HS-5 (cell line): ENCODE data around the gene VPS50.

Experiments used
- DNase-seq: peaks from one replicate; pipeline ENCODE4 v3.0.0-alpha.2; 2012; ENCODE audit warnings: low read depth

VPS50 gene

GRCh38 chr7:93231799-93232672 lies at the start of gene VPS50:
Gene VPS50, plus strand, starts transcription at chr7:93232366. Its CDS starts 102 bp downstream, at chr7:93232468.
- DNase-seq: peak; percentile 77

- DNase-seq: peak; percentile 31
Measured at GRCh38 chr7:93185303-93186027, 46.7 kb upstream of the VPS50 start.

GRCh38 chr7:93188870-93189634 lies 43.1 kb upstream of the VPS50 start:
- no peak for DNase-seq

GRCh38 chr7:93194386-93194785 lies 37.8 kb upstream of the VPS50 start:
- DNase-seq: peak; percentile 26

- no peak for DNase-seq
Measured at GRCh38 chr7:93196336-93196735, 35.8 kb upstream of the VPS50 start.

GRCh38 chr7:93198472-93198871 lies 33.7 kb upstream of the VPS50 start:
- no peak for DNase-seq

GRCh38 chr7:93202594-93203250 lies 29.4 kb upstream of the VPS50 start:
- no peak for DNase-seq

- no peak for DNase-seq
Measured at GRCh38 chr7:93203496-93203895, 28.7 kb upstream of the VPS50 start.

GRCh38 chr7:93205046-93205445 lies 27.1 kb upstream of the VPS50 start:
- no peak for DNase-seq

- DNase-seq: no peak
Measured at GRCh38 chr7:93211228-93211818, 20.8 kb upstream of the VPS50 start.

GRCh38 chr7:93212881-93213280 lies 19.3 kb upstream of the VPS50 start:
- no peak for DNase-seq

- no peak for DNase-seq
Measured at GRCh38 chr7:93218997-93219827, 13.0 kb upstream of the VPS50 start.

- no peak for DNase-seq
Measured at GRCh38 chr7:93219868-93220267, 12.3 kb upstream of the VPS50 start.

GRCh38 chr7:93226310-93226709 lies 5.9 kb upstream of the VPS50 start, which contains the start of gene HEPACAM2:
Gene HEPACAM2, minus strand, starts transcription at chr7:93226469.
- no peak for DNase-seq

- peak; percentile 25 for DNase-seq
Measured at GRCh38 chr7:93228302-93228701, 3.9 kb upstream of the VPS50 start.

GRCh38 chr7:93231259-93231658 lies 907 bp upstream of the VPS50 start:
- no peak for DNase-seq

GRCh38 chr7:93232673-93233018 lies 480 bp downstream of the VPS50 start:
- no peak for DNase-seq

- DNase-seq: no peak
Measured at GRCh38 chr7:93235541-93235940, 3.4 kb downstream of the VPS50 start.

- DNase-seq: no peak
Measured at GRCh38 chr7:93238131-93238530, 6.0 kb downstream of the VPS50 start.

- DNase-seq: no peak
Measured at GRCh38 chr7:93238748-93239147, 6.6 kb downstream of the VPS50 start.

GRCh38 chr7:93239824-93240223 lies 7.7 kb downstream of the VPS50 start:
- DNase-seq: no peak
